Activated CD4-positive, alpha-beta T cell treated with anti-CD3 and anti-CD28 coated beads, Interleukin-2, amount 50 U/mL, for 24 hours (primary cell): ENCODE results near the gene CPS1.

Experiments used
- DNase-seq, 2 donors: peaks; one replicate each; pipeline ENCODE4 v3.0.0-alpha.2; 2020; ENCODE audit warnings: low read depth in 1 of 2, low spot score in 1 of 2

CPS1 gene

DNA sequence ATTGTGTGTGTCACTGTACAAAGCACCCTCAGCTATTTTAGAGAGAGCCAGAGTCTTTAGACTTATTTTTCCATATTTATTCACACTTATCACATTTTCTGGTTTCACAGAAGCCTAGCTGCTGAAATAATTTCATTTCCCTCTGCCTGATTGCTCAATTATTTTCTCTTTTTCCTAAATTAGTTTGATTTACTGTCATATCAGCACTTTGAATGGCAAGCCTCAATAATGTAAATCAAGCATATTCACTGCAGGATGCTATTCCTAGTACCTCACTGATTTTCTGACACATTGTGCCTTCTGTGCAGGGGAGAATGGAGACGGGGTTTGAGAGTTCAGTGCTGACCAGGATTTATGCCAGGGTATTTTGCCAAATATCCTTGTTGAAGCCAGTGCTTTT, 48.3 kb downstream of the CPS1 start:
- DNase-seq = no peak

GRCh38 chr2:210606001-210606400, 49.6 kb downstream of the CPS1 start:
- no peak for DNase-seq

- DNase-seq = no peak
Observed at GRCh38 chr2:210611466-210611865, 55.1 kb downstream of the CPS1 start.

- no peak for DNase-seq
Observed at GRCh38 chr2:210616074-210616473, 59.7 kb downstream of the CPS1 start.

GRCh38 chr2:210617318-210617717, 60.9 kb downstream of the CPS1 start:
- DNase-seq = no peak

- no peak for DNase-seq
Observed at GRCh38 chr2:210617732-210618330, 61.4 kb downstream of the CPS1 start.

DNA sequence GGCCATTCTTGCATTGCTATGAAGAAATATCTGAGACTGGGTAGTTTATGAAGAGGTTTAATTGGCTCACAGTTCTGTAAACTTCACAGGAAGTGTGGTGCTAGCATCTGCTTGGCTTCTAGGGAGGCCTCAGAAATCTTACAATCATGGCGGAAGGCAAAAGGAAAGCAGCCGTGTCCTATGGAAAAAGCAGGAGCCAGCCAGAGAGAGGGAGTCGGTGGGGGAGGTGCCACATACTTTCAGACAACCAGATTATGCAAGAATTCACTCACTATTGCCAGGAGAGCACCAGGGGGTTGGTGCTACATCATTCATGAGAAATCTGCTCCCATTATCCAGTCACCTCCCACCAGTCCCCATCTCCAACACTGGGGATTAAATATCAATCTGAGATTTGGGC, 64.1 kb downstream of the CPS1 start:
- DNase-seq = no peak

GRCh38 chr2:210623506-210623905, 67.1 kb downstream of the CPS1 start:
- DNase-seq = no peak

GRCh38 chr2:210626849-210627248, 70.5 kb downstream of the CPS1 start:
- DNase-seq = no peak

DNA sequence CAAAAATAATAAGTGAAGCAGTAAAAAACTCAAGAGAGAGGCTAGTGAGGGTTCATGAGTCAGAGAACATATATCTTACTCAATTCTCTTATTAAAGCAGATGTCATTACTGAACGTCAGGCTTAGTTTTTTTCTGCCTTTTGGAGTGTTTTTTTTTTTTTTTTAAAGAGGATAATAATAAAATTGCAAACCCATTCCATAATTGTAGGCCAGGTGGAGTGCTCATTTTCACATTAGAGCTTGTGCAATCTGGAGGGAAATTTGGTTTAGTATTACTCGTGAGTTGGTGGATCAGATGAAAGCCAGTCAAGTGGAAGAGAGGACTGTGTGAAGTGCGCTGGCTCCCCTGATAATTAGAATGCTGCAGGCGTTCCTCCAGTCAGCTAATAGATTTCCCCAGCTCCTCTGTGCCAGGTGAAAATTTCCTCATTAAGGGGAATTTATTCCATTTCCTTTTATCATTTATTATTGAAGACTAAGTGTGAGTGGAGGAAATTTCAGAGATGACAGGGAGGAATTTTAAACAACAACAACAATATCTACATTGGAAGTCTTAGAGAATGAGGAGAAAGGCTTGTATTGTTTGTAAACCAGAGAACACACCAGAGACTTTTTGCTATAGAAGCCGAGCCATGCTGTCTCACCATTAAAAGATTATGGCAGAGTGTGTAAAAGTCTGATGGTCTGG, 74.6 kb downstream of the CPS1 start:
- no peak for DNase-seq

DNA sequence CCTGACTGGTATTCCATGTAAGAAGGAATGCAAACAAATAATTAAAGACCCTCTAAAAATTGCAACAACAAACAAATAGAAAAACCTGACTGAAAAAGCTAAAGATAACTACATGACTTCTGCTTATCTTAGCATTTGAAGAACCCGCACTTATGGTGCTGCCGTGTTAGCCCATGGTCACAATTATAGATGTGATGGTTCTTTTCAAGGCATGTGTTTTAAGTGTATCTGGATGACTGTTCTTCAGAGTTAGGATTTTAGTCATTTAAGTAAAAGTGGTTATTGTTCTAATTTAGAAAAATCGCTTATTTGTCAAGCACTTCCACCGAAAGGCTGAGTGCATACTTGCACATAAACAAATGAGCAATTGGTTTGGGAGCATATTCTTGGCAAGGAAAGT, 77.3 kb downstream of the CPS1 start:
- DNase-seq = no peak

DNA sequence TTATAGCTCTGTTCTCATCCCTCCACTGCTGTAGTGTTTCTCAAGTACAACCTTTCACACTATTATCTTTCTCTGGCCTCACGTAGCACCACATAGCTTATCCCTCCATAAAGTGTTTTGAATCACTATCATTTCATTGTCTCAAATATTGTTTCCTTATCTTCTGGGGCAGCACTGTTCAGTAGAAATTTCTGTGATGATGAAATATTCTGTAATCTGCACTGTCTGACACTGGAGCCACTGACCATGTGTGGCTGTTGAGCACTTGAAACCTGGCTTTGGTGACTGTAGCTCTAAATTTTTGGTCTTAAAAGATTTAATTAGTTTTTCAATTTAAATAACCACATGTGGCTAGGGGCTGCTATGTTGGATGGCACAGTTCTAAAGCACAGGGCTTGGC, 78.9 kb downstream of the CPS1 start:
- DNase-seq = no peak

GRCh38 chr2:210642333-210642732, 85.9 kb downstream of the CPS1 start:
- DNase-seq = no peak

DNA sequence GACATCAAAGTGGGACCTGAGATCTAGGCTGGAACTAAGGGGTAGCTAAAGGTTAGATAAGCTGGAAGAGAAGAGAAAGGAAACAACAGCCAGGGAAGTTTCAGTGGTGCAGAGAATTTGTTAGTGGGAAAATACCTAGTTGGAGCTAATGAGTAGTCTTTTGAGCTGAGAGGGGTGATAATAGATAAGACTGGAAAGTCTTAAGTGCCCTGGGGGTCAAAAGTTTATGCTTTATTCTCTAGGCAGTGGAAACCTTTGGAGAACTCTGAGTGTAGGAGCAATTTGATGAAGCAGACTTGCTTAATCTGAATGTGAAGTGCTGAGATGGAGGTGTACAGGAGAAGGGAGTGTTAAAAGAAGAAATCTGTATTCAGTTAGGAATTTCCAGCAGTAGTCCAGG, 90.8 kb downstream of the CPS1 start:
- no peak for DNase-seq

GRCh38 chr2:210654091-210654490, 97.7 kb downstream of the CPS1 start:
- DNase-seq = no peak

GRCh38 chr2:210655229-210655975, 99.0 kb downstream of the CPS1 start:
- DNase-seq = no peak

GRCh38 chr2:210657874-210658273, 101.5 kb downstream of the CPS1 start:
- no peak for DNase-seq

- DNase-seq = no peak
Observed at GRCh38 chr2:210660751-210661150, 104.4 kb downstream of the CPS1 start.

GRCh38 chr2:210662560-210662959, 106.2 kb downstream of the CPS1 start:
- DNase-seq = no peak

DNA sequence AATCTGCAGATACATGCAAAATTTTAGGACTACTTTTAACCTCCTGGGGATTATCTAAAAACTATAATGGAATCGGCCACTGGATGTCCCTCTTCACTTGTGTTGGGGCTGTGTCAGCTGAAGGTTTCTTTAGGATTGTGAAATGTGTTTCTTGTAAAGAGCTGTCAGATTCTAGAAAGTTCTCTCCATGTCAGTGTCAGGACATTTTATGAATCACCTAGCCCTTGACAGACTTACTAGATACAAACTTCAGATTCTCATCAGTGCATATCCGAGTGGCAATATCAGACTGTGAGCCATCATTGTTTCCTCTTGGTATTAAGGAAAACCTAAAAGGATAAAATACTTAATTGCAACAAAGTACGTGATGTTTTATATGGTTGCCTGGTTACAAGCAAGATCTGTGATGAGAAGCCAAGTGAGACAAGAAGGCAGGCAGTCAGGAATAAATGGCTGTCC, 107.3 kb downstream of the CPS1 start:
- DNase-seq = no peak

- no peak for DNase-seq
Observed at GRCh38 chr2:210667711-210668110, 111.3 kb downstream of the CPS1 start.

GRCh38 chr2:210671065-210671464, 114.7 kb downstream of the CPS1 start:
- no peak for DNase-seq
